NCI-H82 (cell line): ENCODE measurements around the gene FGF7.
A peak's percentile ranks its signal among the peaks of the same experiment; 100 is the strongest.
"Not testable (repeated sequence)": the region's sequence is repeated elsewhere in the genome, so short reads cannot be mapped to it uniquely, and the experiment has no call there.

ENCODE experiments used
- DNase-seq: peaks from one replicate; lab custom pipeline; 2025; lab: John Stamatoyannopoulos, UW

Gene FGF7, protein sequence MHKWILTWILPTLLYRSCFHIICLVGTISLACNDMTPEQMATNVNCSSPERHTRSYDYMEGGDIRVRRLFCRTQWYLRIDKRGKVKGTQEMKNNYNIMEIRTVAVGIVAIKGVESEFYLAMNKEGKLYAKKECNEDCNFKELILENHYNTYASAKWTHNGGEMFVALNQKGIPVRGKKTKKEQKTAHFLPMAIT

DNA sequence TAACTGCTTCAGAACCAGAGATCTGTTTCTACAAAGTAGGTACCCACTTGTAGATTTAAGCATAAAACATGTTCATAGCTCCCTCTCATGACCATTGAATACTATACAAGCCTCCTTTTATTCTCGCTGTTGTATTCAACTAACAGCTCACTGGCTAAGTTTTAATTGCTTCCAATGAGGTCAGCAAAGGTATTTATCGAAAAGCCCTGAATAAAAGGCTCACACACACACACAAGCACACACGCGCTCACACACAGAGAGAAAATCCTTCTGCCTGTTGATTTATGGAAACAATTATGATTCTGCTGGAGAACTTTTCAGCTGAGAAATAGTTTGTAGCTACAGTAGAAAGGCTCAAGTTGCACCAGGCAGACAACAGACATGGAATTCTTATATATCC, at the start of gene FGF7:
Gene FGF7, plus strand, starts transcription at position 222 of the 400 bp plus-strand sequence. CDS start 1,056 bp downstream, outside the sequence.
- DNase-seq: peak; percentile 3

DNA sequence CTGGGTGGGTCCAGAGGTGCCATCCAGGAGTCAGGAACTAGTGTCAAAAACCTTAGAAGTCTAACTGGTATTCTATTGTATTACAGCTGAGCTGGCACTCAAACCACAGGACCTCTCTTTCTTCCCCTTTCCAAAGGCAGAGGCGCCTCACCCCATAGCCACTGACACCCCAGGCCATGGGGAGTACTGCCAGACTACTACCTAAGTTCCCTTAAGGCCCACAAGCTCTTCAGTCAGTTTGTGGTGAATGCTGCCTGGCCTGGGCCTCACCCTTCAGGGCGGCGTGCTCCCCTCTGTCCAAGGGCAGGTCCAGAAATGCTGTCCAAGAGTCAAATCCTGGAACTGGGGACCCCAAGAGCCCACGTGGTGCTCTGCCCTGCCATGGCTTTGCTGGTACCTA, 43.0 kb upstream of the FGF7 start:
- DNase-seq: no peak

DNA sequence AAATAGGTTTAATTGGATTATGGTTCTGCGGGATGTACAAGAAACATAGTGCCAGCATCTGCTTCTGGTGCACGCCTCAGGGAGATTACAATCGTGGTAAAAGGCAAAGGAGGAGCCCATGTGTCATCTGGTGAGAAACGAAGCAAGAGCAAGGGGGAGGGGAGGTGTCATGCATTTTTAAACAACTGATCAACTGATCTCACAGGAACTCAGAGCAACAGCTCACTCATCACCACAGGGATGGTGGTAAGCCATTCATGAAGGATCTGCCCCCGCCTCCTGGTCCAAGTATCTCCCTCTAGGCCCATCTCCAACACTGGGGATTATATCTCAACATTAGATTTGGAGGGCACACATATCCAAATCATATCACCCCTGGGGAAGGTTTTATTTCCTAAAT, 42.1 kb upstream of the FGF7 start:
- DNase-seq: peak; percentile 94

DNA sequence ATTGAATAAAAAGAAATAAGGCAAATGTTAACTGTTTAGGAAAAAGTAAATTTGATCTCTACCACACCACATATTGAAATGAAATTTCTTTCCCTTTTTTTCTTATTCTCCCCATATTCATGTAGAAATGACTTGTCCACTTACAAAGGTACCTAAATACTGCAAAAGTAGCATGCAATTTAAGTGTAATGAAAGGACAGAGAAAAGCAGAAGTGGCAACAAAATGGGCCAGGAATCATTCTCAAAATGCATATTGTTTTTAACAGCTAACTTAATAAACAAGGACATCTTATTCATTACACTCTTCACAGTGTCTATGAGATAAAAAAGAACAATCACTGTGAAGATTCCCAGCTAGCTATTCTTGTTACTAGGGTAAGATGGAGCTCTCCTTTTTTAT, 40.6 kb upstream of the FGF7 start:
- DNase-seq: no peak

DNA sequence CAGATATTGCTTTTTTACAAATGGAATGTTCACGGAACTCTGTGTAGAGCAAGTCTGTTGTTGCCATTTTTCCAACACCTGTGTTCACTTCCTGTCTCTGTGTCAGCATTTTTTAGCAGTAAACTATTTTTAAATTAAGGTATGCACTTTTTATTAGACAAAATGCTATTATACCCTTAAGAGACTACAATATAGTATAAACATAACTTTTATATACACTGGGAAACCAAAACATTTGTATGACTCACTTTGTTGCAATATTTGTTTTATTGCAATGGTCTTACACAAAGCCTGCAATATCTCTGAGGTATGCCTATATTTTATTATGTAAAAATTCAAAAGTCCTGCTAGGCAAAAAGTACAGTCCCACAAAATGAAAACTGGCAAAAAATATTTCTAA, 39.8 kb upstream of the FGF7 start:
- DNase-seq: no peak

DNA sequence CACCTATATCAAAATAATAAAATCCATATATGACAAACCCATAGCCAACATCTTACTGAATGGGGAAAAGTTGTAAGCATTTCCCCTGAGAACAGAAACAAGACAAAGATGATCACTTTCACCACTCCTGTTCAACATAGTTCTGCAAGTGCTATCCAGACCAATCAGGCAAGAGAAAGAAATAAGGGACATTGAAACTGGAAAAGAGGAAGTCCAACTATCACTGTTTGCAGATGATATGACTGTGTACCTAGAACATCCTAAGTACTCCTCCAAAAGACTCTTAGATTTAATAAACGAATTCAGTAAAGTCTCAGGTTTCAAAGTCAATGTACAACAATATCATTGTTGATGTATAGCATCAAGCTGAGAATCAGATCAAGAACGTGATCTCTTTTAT, 35.6 kb upstream of the FGF7 start:
- DNase-seq: no peak

DNA sequence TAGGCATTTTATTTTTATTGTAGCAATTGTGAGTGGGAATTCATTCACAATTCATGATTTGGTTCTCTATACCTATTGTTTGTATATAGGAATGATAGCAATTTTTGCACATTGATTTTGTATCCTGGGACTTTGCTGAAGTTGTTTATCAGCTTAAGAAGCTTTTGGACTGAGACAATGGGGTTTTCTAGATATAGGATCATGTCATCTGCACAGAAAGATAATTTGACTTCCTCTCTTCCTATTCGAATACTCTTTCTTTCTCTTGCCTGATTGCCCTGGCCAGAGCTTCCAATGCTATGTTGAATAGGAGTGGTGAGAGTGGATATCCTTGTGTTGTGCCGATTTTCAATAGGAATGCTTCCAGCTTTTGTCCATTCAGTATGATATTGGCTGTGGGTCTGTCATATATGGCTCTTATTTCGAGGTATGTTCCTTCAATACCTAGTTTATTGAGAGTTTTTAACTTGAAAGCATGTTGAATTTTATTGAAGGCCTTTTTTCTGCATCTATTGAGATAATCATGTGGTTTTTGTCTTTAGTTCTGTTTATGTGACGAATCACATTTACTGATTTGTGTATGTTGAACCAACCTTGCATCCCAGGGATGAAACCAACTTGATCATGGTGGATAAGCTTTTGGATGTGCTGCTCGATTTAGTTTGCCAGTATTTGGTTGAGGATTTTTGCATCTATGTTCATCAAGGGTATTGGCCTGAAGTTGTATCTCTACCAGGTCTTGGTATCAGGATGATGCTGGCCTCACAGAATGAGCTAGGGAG, 20.3 kb upstream of the FGF7 start:
- not testable (repeated sequence) for DNase-seq

DNA sequence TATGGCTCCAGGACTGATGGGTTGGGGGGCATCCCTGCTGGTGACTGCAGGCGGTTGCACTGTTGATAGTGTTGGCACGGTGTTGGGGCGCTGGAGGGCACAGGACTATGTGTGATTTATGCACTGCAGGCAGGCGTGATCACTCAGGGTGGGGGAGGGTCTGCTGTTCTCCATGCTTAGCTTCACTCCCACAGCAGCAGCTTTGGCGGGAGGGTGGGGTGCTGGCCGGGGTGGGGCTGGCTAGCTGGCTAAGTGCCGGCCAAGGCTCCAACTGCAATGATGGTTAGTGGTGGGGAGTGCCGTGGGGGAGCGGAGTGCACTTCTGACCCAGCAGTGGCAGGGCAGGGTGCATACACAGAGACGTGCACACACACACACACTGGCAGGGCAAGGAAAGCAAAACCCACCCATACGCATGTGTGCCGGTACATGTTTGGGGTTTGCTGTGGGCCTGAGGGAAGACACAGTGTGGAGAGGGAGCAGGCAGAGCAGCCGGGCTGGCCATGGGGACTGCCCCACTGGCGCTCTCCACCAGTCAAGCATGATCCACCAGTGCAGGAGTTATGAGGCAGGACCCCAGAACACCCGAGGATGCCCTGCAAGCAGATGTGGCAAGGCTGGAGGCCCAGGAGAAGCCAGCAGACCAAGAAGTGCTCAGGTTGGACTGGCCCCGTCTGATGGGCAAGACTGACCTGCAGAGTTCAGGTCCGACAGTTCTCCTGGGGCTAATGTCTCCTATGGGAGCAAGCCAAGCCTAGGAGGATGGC, 16.5 kb upstream of the FGF7 start:
- DNase-seq: no peak

DNA sequence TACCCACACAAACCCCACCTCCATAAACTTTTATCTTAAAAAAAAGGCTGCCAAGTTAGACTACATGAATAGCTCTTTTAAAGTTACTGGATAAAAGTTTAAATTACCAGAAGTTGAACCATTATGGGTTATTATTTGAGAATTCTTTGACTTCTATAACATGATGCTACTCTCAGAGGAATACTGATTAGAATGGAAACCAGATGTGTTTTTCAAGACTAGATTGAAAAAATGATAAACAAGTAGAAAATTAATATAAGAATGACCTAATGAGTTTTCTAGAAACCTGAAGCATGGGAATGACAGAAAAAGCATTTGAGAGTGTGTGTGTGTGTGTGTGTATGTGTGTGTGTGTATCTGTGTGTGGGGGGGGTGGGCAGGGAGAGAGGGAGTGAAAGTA, 12.4 kb upstream of the FGF7 start:
- no peak for DNase-seq

DNA sequence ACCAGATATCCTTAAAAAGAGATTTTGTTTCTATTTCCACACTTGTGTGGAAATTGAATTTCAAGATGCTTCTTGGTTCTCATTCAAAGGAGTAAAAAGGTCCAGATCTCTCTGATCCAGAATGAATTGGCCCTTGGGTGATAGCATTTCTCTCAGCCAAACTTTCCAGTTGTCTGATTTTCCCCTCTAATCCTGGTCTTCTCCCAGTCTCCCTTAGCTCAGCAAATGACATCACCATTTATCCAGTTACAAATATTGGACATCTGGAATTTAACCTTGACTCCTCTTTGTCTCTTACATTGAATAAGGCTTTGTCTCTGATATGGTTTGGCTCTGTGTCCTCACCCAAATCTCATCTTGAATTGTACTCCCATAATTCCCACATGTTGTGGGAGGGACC, 10.2 kb upstream of the FGF7 start:
- peak; percentile 14 for DNase-seq

DNA sequence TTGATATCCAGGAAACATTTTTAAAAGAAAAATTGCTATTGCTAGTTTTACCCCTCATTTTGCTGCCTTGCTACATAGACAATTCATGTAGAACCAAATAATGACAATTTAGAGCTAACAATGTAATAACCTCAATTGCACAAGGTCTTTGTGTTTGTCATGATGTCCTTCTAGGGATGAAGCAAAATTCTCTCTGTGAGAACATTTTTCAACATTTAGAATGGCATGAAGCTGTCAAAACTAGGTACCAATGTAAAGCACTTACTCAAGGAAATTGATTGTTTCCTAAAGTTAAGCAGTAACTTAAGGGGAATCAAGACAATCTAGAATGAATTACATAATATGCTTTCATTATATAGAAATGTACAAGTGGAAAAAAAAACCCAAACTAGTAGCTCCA, 7.9 kb upstream of the FGF7 start:
- no peak for DNase-seq

DNA sequence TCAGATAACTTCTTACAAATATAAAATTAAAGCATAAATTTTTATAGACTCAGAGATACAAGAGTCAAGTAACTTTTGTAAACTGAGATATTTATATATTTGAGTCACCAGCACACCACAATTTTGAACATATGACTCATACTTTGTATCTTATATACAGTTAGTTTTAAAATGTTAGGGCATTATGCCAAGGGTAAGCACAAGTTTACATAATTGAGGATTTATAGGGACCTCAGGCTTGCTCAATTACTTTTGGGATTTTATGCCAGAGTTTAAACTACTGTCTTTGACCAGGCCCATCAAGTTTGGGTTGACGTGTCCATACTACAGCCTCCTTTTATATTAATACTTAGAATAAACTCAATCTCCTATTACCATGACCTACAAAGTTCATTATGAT, 7.4 kb upstream of the FGF7 start:
- DNase-seq: no peak

DNA sequence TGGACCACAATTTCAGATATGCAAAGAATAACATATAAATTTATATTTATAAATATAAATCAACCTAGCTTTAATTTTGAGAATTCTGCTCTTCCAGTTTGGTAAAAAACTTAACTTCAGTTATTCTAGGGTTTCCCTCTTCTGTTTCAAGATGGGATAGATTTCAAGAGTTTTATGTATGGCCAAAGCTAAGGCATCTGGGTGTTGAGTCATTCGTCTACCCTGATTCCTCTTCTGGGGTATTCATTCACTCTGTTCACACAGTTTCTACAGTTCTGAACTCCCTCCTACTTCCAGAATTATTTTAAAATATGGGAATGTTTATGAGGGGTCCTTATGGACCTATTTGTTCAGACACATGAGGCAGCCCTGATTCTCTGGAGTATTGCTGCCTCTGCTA, 4.2 kb upstream of the FGF7 start:
- DNase-seq: no peak

DNA sequence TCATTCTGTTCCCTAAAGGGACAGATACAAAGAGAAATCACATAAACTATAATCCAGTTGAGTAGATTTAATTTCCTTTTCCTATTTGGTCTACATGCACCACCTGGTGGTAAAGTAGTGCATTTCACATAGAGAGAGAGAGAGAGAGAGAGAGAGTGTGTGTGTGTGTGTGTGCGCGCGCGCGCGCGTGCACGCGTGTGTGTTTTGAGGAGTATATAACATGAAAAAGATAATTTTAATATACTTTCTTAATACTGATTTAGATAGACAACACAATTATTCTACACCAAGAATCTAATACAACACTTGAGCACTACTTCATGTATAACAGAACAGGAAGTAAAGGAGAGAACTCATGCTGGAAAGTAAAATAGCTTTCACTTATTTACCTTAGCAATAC, 1.1 kb upstream of the FGF7 start:
- peak; percentile 77 for DNase-seq

DNA sequence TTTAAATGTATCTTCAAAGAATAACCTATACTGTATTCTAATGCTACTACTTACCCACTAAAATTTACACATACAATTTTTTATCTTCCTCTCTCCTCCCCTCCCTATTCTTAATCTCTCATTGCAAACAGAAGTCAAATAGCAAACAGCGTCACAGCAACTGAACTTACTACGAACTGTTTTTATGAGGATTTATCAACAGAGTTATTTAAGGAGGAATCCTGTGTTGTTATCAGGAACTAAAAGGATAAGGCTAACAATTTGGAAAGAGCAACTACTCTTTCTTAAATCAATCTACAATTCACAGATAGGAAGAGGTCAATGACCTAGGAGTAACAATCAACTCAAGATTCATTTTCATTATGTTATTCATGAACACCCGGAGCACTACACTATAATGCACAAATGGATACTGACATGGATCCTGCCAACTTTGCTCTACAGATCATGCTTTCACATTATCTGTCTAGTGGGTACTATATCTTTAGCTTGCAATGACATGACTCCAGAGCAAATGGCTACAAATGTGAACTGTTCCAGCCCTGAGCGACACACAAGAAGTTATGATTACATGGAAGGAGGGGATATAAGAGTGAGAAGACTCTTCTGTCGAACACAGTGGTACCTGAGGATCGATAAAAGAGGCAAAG, 984 bp downstream of the FGF7 start:
- no peak for DNase-seq

DNA sequence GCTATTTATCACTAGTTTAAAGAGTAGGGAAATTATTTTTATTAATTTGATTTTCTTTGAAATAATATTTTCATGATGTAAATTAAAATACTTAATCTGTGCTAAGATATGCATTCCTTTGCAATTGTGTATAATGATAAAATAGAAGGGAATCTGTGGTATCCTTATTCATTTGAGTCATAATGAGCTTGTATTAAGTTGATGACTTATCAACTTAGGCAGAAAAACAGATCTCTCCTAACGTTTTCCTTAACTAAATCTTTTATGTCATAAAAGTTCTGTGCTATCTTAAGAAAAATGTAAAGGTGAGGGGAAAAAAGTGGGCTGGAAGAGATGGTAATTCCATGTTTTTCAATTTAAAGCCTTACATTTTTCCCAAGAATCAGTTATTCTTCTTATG, 1.9 kb downstream of the FGF7 start:
- no peak for DNase-seq

DNA sequence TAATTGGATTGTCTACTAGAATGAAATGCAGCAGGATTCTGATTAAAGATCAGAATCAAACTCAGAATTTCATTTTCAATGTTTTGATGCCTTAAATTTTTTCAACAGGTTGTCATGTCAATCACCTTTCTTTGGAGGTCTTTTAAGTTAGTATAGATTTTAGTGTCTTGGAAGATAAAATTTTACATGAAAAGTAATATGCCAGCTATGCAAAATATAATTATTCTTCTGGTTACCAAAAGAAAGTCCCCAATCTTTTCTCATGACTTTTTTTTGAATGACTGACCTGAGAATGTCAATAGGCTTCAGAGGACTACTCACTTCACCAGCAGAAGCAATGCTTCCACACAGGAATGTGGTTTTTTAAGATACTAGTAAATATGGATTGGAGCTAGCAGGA, 4.3 kb downstream of the FGF7 start:
- no peak for DNase-seq

DNA sequence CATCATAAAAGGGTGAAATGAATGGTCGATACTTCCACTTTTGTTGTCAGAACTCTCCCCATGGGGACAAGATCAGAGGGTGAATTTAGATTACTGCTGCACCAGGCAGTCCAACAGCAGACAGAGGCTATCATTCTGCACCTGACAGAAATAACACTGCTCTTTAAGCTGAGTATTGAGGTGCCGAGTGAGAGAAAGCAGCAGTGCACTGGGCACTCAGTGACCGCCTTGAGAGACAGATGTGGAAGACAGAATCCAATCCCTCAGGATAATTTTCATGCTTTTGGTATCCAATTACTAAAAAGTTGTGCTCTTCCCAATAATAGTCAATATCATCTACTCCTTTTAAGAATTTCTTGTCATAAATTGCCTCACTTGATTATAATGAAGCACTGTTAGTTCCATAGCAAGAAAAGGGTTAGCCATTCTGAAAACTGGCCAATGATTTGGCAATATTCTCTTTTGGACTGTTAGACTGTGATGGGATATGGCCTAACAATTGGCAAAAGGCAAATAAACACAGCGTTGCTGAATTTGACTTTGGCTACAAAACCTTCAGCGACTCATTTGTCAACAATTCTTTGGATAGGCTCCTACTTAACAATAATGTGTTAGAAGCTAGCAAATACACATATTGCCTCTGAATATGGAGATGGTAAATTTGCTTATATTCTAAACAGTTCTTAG, 5.5 kb downstream of the FGF7 start:
- no peak for DNase-seq

DNA sequence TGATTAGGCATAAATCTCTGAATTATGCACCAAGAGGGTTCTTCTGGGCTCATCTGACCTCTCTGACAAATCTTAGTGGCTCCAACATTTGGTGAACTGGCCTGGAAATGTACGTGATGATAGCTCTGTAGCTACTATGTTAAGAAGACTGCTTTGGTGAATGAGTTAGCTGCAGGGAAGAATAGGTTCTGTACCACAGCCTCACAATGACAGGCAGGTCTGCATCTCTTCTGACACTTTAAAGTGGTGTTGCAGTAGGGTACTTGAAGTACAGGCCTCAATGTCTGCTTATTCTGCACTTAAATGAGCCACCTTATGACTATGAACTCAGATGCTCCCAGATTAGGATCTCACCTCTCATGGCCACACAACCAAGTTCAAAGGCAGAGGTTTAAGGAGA, 7.0 kb downstream of the FGF7 start:
- DNase-seq: no peak

DNA sequence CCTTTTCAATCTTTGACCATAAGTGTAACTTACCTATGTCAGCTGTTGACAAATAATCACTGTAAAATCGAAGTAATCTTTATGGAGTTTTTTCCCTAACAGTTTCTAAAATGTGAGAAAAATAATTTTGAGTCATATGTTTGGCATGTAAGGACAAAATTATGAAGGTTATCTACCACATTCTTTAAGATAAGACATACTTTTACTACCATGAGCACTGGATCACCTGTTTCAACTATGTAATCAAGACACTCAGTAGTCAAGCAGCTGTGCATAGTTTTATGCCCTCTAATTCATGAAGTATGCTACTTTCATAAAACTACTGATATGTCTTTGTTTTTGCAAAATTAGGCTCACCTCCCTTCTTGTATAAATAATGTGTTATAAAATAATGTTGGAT, 12.1 kb downstream of the FGF7 start:
- no peak for DNase-seq

DNA sequence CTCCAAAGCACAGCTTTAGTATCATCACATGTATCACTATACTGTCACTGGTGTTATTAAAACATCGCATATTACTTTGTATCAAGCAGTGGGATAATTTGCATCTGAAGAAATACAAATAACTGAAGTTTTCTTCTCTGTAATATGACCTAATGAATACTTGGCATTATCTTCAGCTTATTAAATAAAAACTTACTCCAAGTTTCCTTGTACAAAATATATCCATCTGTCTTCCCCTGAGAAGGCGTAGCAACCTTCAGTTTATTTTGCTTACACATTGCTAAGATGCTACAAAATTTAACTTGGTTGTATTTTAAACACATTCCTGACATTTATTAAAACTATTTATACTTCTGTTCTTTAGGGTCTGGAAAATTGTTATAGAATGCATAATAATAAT, 13.7 kb downstream of the FGF7 start:
- DNase-seq: no peak

DNA sequence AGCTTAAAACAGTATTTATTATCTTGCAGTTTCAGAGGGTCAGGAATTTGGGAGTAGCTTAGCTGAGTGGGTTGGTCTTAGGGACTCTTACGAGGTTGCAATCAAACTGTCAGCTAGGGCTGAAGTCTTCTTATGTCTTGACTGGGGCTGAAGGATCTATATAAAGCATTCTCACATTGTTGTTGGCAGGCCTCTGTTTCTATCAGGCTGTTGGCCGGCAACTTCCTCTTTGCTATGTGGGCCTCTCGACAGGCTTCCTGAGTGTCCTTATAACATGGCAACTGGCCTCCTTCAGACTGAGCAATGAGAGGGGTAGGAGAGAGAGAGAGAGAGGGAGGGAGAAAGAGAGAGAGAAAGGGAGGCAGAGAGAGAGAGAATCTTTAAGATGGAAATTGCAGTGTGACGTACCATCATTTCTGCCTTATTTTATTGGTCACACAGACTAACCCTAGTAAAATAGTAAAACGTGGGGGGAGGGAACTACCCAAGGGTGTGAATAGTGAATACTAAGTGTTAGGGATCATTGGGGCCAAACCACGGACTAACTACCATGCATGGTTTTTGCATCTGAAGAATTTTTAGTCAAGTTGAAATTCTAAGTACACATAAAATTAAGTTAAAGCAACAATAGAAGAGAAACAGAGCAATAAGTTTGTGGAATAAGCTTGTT, 16.1 kb downstream of the FGF7 start:
- no peak for DNase-seq
